Transverse colon (tissue), 4 donors: Measurements from ENCODE around the gene FOXP1.

Experiments used
- POLR2A ChIP-seq: fragments of 450-650 bp; IDR thresholded peaks from one replicate; pipeline ENCODE4 v1.6.1; 2016; ENCODE audit warnings: antibody characterized with exemption, mild to moderate bottlenecking, moderate library complexity
- POLR2AphosphoS5 ChIP-seq, 3 donors: sonication (generic); formaldehyde crosslinking; IDR thresholded peaks; one replicate each; pipeline ENCODE4 v1.6.1; 2016; ENCODE audit warnings: antibody characterized with exemption in 3 of 3
- TF ChIP-seq, protein P1 (sequence below), 5 experiments: fragments of 200-600 bp in 3 of 5; fragments of 450-650 bp in 2 of 5; sonication (generic) in 3 of 5; IDR thresholded peaks; 1 replicate in 2 of 5; 2 replicates in 3 of 5; pipeline ENCODE4 v1.5.1; 2016 to 2017; ENCODE audit warnings: antibody characterized with exemption in 5 of 5, inconsistent platforms in 3 of 5, mild to moderate bottlenecking in 2 of 5, moderate library complexity in 1 of 5

GRCh38 chr3:71487418-71487817 is 96.1 kb downstream of the FOXP1 start:
- TF ChIP-seq POLR2AphosphoS5 (IDR thresholded peaks at IDR 0.05): no peak
- TF ChIP-seq, protein P1, sequence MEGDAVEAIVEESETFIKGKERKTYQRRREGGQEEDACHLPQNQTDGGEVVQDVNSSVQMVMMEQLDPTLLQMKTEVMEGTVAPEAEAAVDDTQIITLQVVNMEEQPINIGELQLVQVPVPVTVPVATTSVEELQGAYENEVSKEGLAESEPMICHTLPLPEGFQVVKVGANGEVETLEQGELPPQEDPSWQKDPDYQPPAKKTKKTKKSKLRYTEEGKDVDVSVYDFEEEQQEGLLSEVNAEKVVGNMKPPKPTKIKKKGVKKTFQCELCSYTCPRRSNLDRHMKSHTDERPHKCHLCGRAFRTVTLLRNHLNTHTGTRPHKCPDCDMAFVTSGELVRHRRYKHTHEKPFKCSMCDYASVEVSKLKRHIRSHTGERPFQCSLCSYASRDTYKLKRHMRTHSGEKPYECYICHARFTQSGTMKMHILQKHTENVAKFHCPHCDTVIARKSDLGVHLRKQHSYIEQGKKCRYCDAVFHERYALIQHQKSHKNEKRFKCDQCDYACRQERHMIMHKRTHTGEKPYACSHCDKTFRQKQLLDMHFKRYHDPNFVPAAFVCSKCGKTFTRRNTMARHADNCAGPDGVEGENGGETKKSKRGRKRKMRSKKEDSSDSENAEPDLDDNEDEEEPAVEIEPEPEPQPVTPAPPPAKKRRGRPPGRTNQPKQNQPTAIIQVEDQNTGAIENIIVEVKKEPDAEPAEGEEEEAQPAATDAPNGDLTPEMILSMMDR (IDR thresholded peaks at IDR 0.05): no peak
- no peak for TF ChIP-seq POLR2A
